ENCODE results near the gene PI4KA. TPM values are rescaled to one million over a fixed set of nuclear protein-coding genes. Genes with fewer than 3 reads are reported as not detected.

PI4KA gene
- total and polyA plus RNA-seq, 2 experiments from 2014 or later = 17.1 to 38.1 TPM

- DNase-seq (ENCODE audit: low spot score) = no peak
- H3K27me3 Mint-ChIP-seq (ENCODE audit: insufficient read depth, low read depth, poor library complexity) = peaks cover 5% of the 10 kb centered on the region
- Histone ChIP-seq H3K27ac (ENCODE audit: low read depth) (no peak overlapping the region), H3F3A (replicated peaks; ENCODE audit: low read depth) (no peaks in the 10 kb centered on the region), H3K9me2 (ENCODE audit: insufficient read depth) (no peaks in the 10 kb centered on the region), H3K4me2 (no peak overlapping the region), H2AFZ (no peak overlapping the region), H3K4me3 (no peak overlapping the region), H4K20me1 (replicated peaks; ENCODE audit: insufficient read depth) (no peaks in the 10 kb centered on the region), H3K27me3 (ENCODE audit: insufficient read depth) (no peaks in the 10 kb centered on the region), H3K36me3 (ENCODE audit: insufficient read depth) (no peaks in the 10 kb centered on the region; the same call in 1 of the 2 replicates), H3K4me1 (ENCODE audit: insufficient read depth) (no peaks in the 10 kb centered on the region), H3K79me2 (replicated peaks; ENCODE audit: insufficient read depth) (no peaks in the 10 kb centered on the region)
- H3K4me1 Mint-ChIP-seq = no peaks in the 10 kb centered on the region
- H3K36me3 Mint-ChIP-seq (ENCODE audit: low read depth) = peaks cover 6% of the 10 kb centered on the region
- no peak overlapping the region for H3K4me3 Mint-ChIP-seq
- H3K27ac Mint-ChIP-seq = no peak overlapping the region
- no peaks in the 10 kb centered on the region for H3K9me3 Mint-ChIP-seq
- no peak for ATAC-seq
- TF ChIP-seq EZH2phosphoT487 (IDR thresholded peaks at IDR 0.05; ENCODE audit: unreplicated experiment) = no peak
- TF ChIP-seq ZNF114 (CRISPR knock-in tag; IDR thresholded peaks at IDR 0.05) = no peak
- no peak for TF ChIP-seq ZNF331 (CRISPR knock-in tag; IDR thresholded peaks at IDR 0.05; ENCODE audit: low read depth)
- no peak for TF ChIP-seq CREB1 (CRISPR knock-in tag; IDR thresholded peaks at IDR 0.05; ENCODE audit: low read depth)
- TF ChIP-seq, protein P1, sequence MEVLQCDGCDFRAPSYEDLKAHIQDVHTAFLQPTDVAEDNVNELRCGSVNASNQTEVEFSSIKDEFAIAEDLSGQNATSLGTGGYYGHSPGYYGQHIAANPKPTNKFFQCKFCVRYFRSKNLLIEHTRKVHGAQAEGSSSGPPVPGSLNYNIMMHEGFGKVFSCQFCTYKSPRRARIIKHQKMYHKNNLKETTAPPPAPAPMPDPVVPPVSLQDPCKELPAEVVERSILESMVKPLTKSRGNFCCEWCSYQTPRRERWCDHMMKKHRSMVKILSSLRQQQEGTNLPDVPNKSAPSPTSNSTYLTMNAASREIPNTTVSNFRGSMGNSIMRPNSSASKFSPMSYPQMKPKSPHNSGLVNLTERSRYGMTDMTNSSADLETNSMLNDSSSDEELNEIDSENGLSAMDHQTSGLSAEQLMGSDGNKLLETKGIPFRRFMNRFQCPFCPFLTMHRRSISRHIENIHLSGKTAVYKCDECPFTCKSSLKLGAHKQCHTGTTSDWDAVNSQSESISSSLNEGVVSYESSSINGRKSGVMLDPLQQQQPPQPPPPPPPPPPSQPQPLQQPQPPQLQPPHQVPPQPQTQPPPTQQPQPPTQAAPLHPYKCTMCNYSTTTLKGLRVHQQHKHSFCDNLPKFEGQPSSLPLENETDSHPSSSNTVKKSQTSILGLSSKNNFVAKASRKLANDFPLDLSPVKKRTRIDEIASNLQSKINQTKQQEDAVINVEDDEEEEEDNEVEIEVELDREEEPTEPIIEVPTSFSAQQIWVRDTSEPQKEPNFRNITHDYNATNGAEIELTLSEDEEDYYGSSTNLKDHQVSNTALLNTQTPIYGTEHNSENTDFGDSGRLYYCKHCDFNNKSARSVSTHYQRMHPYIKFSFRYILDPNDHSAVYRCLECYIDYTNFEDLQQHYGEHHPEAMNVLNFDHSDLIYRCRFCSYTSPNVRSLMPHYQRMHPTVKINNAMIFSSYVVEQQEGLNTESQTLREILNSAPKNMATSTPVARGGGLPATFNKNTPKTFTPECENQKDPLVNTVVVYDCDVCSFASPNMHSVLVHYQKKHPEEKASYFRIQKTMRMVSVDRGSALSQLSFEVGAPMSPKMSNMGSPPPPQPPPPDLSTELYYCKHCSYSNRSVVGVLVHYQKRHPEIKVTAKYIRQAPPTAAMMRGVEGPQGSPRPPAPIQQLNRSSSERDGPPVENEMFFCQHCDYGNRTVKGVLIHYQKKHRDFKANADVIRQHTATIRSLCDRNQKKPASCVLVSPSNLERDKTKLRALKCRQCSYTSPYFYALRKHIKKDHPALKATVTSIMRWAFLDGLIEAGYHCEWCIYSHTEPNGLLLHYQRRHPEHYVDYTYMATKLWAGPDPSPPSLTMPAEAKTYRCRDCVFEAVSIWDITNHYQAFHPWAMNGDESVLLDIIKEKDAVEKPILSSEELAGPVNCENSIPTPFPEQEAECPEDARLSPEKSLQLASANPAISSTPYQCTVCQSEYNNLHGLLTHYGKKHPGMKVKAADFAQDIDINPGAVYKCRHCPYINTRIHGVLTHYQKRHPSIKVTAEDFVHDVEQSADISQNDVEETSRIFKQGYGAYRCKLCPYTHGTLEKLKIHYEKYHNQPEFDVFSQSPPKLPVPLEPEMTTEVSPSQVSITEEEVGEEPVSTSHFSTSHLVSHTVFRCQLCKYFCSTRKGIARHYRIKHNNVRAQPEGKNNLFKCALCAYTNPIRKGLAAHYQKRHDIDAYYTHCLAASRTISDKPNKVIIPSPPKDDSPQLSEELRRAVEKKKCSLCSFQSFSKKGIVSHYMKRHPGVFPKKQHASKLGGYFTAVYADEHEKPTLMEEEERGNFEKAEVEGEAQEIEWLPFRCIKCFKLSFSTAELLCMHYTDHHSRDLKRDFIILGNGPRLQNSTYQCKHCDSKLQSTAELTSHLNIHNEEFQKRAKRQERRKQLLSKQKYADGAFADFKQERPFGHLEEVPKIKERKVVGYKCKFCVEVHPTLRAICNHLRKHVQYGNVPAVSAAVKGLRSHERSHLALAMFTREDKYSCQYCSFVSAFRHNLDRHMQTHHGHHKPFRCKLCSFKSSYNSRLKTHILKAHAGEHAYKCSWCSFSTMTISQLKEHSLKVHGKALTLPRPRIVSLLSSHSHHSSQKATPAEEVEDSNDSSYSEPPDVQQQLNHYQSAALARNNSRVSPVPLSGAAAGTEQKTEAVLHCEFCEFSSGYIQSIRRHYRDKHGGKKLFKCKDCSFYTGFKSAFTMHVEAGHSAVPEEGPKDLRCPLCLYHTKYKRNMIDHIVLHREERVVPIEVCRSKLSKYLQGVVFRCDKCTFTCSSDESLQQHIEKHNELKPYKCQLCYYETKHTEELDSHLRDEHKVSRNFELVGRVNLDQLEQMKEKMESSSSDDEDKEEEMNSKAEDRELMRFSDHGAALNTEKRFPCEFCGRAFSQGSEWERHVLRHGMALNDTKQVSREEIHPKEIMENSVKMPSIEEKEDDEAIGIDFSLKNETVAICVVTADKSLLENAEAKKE (CRISPR knock-in tag; IDR thresholded peaks at IDR 0.05) = no peak
- TF ChIP-seq, protein P2, sequence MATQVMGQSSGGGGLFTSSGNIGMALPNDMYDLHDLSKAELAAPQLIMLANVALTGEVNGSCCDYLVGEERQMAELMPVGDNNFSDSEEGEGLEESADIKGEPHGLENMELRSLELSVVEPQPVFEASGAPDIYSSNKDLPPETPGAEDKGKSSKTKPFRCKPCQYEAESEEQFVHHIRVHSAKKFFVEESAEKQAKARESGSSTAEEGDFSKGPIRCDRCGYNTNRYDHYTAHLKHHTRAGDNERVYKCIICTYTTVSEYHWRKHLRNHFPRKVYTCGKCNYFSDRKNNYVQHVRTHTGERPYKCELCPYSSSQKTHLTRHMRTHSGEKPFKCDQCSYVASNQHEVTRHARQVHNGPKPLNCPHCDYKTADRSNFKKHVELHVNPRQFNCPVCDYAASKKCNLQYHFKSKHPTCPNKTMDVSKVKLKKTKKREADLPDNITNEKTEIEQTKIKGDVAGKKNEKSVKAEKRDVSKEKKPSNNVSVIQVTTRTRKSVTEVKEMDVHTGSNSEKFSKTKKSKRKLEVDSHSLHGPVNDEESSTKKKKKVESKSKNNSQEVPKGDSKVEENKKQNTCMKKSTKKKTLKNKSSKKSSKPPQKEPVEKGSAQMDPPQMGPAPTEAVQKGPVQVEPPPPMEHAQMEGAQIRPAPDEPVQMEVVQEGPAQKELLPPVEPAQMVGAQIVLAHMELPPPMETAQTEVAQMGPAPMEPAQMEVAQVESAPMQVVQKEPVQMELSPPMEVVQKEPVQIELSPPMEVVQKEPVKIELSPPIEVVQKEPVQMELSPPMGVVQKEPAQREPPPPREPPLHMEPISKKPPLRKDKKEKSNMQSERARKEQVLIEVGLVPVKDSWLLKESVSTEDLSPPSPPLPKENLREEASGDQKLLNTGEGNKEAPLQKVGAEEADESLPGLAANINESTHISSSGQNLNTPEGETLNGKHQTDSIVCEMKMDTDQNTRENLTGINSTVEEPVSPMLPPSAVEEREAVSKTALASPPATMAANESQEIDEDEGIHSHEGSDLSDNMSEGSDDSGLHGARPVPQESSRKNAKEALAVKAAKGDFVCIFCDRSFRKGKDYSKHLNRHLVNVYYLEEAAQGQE (IDR thresholded peaks at IDR 0.05; ENCODE audit: unreplicated experiment) = no peak
- TF ChIP-seq POLR2AphosphoS5 (IDR thresholded peaks at IDR 0.05; ENCODE audit: low read depth) = no peak
- TF ChIP-seq STAT1 (IDR thresholded peaks at IDR 0.05; ENCODE audit: unreplicated experiment) = no peak
- no peak for TF ChIP-seq JUNB (IDR thresholded peaks at IDR 0.05; ENCODE audit: unreplicated experiment)
These were observed 23.5 kb upstream of the PI4KA start for GRCh38 chr22:20881869-20882815.
